ENCODE data around the gene TMEM255A.

GRCh38 chrX:120242813-120243212 is 68.4 kb downstream of the TMEM255A start:
- no peak for TF ChIP-seq CTCF (conservative IDR thresholded peaks at IDR 0.05 in 1 of 2, IDR thresholded peaks at IDR 0.05 in 1 of 2; ENCODE audit: low read depth in 1 of 2, low read length in 2 of 2)
- TF ChIP-seq EZH2 (IDR thresholded peaks at IDR 0.05; ENCODE audit: low read length, missing control alignments), result no peak

Data from fibroblast of lung (primary cell).